ENCODE measurements around the gene TNFAIP6.
"Not testable (repeated sequence)": the region's sequence is repeated elsewhere in the genome, so short reads cannot be mapped to it uniquely, and the experiment has no call there.

DNA sequence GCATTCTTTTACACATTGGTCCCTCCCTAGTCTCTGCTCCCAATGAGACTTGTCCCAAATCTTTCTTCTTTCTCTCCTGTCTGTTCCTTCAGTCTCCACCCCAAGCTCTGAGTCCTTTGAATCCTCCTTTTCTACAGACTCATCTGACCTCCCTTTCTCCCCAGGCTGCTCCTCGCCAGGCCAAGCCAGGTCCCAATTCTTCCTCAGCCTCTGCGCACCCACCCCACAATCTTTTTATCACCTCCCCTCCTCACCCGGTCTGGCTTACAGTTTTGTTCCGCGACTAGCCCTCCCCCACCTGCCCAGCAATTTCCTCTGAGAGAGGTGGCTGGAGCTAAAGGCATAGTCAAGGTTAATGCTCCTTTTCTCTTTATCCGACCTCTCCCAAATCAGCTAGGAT, 47.1 kb upstream of the TNFAIP6 start:
- not testable (repeated sequence) for TF ChIP-seq PAX5 (IDR thresholded peaks at IDR 0.05; ENCODE audit: borderline replicate concordance, low read depth, low read length); BCL11A (IDR thresholded peaks at IDR 0.05; ENCODE audit: low read depth, low read length); SRF (IDR thresholded peaks at IDR 0.05; ENCODE audit: low read depth in 2 of 2, low read length in 2 of 2); KDM1A (IDR thresholded peaks at IDR 0.05; ENCODE audit: borderline replicate concordance); CREB1 (IDR thresholded peaks at IDR 0.05; ENCODE audit: low read depth); POLR2A (IDR thresholded peaks at IDR 0.05; ENCODE audit: low read depth, low read length); KAT2A (conservative IDR thresholded peaks at IDR 0.05; ENCODE audit: control insufficient read depth, low read depth, low read length); BRCA1 (IDR thresholded peaks at IDR 0.05; ENCODE audit: low read depth, low read length); SIN3A (IDR thresholded peaks at IDR 0.05; ENCODE audit: low read depth, low read length); ZNF384 (IDR thresholded peaks at IDR 0.05; ENCODE audit: borderline replicate concordance, low read depth, low read length)
- TF ChIP-seq, protein P1, sequence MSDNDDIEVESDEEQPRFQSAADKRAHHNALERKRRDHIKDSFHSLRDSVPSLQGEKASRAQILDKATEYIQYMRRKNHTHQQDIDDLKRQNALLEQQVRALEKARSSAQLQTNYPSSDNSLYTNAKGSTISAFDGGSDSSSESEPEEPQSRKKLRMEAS (IDR thresholded peaks at IDR 0.05; ENCODE audit: low read depth, low read length) = not testable (repeated sequence)
- TF ChIP-seq, protein P2, sequence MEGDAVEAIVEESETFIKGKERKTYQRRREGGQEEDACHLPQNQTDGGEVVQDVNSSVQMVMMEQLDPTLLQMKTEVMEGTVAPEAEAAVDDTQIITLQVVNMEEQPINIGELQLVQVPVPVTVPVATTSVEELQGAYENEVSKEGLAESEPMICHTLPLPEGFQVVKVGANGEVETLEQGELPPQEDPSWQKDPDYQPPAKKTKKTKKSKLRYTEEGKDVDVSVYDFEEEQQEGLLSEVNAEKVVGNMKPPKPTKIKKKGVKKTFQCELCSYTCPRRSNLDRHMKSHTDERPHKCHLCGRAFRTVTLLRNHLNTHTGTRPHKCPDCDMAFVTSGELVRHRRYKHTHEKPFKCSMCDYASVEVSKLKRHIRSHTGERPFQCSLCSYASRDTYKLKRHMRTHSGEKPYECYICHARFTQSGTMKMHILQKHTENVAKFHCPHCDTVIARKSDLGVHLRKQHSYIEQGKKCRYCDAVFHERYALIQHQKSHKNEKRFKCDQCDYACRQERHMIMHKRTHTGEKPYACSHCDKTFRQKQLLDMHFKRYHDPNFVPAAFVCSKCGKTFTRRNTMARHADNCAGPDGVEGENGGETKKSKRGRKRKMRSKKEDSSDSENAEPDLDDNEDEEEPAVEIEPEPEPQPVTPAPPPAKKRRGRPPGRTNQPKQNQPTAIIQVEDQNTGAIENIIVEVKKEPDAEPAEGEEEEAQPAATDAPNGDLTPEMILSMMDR (IDR thresholded peaks at IDR 0.05 in 2 of 3, conservative IDR thresholded peaks at IDR 0.05 in 1 of 3; ENCODE audit: control insufficient read depth in 2 of 3, extremely low read depth in 1 of 3, insufficient read depth in 1 of 3, low read depth in 3 of 3, low read length in 3 of 3) = not testable (repeated sequence)
- TF ChIP-seq, protein P3, sequence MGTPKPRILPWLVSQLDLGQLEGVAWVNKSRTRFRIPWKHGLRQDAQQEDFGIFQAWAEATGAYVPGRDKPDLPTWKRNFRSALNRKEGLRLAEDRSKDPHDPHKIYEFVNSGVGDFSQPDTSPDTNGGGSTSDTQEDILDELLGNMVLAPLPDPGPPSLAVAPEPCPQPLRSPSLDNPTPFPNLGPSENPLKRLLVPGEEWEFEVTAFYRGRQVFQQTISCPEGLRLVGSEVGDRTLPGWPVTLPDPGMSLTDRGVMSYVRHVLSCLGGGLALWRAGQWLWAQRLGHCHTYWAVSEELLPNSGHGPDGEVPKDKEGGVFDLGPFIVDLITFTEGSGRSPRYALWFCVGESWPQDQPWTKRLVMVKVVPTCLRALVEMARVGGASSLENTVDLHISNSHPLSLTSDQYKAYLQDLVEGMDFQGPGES (IDR thresholded peaks at IDR 0.05) = not testable (repeated sequence)
- TF ChIP-seq, protein P4, sequence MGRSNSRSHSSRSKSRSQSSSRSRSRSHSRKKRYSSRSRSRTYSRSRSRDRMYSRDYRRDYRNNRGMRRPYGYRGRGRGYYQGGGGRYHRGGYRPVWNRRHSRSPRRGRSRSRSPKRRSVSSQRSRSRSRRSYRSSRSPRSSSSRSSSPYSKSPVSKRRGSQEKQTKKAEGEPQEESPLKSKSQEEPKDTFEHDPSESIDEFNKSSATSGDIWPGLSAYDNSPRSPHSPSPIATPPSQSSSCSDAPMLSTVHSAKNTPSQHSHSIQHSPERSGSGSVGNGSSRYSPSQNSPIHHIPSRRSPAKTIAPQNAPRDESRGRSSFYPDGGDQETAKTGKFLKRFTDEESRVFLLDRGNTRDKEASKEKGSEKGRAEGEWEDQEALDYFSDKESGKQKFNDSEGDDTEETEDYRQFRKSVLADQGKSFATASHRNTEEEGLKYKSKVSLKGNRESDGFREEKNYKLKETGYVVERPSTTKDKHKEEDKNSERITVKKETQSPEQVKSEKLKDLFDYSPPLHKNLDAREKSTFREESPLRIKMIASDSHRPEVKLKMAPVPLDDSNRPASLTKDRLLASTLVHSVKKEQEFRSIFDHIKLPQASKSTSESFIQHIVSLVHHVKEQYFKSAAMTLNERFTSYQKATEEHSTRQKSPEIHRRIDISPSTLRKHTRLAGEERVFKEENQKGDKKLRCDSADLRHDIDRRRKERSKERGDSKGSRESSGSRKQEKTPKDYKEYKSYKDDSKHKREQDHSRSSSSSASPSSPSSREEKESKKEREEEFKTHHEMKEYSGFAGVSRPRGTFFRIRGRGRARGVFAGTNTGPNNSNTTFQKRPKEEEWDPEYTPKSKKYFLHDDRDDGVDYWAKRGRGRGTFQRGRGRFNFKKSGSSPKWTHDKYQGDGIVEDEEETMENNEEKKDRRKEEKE (IDR thresholded peaks at IDR 0.05) = not testable (repeated sequence)

All from GM12878 (cell line).